A375 (cell line): ENCODE data around the gene CHD1. TPM values are rescaled to one million over a fixed set of nuclear protein-coding genes. Genes with fewer than 3 reads are reported as not detected.

Experiments
- small RNA-seq: library from RNA; depleted of rRNA; stranded (forward); fragments of <200 nt; gene quantifications from one replicate; pipeline ENCODE3, GENCODE V24; 2014
- total RNA-seq: library from RNA; depleted of rRNA; stranded (reverse); fragments of >200 nt; shearing (Covaris generic); gene quantifications from 2 replicates; pipeline ENCODE4 v1.2.3, GENCODE V29; 2014; rRNA removed

CHD1 gene
- 59.1 and 69.2 TPM in 2 replicates for total RNA-seq

DNA sequence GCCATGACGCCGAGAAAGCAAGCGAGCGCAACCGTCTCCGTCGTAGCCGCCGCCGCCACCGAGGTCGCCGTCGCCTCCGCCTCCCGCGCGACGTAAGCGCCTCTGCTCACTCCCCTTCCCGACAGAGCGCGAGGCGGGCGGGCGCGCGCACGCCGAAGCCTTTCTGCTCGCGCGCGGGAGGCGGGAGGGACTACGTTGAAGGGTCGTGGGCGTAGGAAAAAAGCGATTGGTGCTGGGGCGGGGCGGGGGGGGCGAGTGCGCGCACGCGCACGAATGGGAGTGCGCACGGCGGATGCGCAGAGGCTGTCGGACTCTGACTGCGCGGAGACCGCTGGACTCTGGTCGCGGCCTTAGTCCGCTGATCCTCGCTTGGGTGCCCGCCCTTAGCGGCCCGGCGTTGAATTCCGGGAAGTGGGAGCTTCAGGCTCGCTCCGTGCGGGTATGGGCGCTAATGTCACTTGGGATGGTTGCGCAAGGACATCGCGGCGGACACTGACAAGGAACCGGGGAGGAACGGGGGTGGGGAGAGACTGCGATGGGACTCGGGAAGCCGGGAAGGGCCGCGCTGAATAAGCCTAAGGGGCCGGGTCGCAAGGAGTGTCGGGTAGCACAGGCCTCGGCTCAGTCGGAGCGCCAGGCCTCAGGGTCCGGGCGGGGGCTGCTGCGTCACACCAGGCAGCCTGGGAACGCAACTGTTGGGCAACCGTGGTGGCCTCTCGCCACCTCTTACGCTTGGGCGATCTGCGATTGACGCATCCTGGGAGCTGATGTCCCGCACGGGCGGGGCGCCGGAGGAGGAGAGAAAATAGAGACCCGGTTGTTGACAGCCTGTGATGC lies at the start of gene CHD1:
TSS of gene CHD1 (minus strand) at position 135 of the 837 bp plus-strand sequence. CDS start 2,621 bp downstream, outside the sequence.

Small RNA genes lying within 50 kb of the gene (small RNA-seq; reads per million reads assigned to genes)
- not detected for gene RF00019
- gene RNU6-402P = not detected

Other genes with a start within 250 kb of the CHD1 start
- gene RGMB, start 155.3 kb downstream of the CHD1 start, total RNA-seq = 36.0 and 41.3 TPM in 2 replicates